GM19468 (cell line): ENCODE results near the gene AARS2.
"Not testable (repeated sequence)": the region's sequence is repeated elsewhere in the genome, so short reads cannot be mapped to it uniquely, and the experiment has no call there.

Experiments used
- ATAC-seq: cut with Tn5 transposase; IDR thresholded peaks from one replicate; pipeline ENCODE4 v1.9.1; 2021; ENCODE audit warnings: mild to moderate bottlenecking, moderate library complexity, moderate number of reproducible peaks; ENCODE audit not compliant: unreplicated experiment; ENCODE audit errors: extremely low read depth

The AARS2 gene

DNA sequence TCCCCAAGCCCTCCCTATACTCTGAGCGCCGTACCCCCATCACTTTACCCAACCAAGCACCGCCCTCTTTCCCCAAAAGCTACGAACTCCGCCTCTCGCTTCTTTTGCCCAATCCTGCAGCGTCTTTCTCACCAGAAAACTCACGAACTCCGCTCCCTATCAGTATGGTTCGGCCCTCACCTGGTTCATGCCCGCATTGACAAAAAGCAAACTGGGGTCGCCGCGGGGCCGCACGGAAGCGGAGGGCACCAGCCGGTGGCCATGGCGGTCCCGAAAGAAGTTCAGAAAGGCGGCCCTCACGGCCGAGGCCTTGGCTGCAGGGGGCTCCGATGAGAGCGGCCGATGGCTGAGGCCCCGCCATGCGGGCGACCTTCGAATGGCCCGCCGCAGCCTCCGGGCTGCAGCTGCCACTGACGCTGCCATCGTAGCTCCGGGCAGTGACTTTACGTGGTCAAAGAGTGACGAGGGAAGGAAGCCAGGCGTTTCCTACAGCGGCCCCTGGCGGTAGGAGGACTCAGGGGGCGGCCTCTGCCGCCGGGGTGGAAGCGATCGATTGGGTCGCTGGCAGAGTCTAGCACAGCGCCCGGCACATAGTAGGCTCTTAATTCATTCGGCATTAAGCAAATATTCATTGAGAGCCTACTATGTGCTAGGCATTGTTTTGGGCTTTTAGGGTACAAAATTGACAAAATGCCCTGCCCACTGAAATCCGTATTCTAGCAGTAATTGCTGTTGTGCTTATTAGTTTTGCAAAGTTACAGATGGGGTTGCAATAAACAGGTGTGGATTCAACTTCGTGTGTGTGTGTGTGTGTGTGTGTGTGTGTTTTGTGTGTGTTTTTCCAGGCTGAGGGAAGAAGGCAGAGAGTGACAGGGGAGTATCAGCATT lies at the start of gene AARS2:
Gene AARS2, minus strand, starts transcription at position 447 of the 888 bp plus-strand sequence. Its CDS starts 24 bp downstream, at position 423.
- ATAC-seq: no peak

DNA sequence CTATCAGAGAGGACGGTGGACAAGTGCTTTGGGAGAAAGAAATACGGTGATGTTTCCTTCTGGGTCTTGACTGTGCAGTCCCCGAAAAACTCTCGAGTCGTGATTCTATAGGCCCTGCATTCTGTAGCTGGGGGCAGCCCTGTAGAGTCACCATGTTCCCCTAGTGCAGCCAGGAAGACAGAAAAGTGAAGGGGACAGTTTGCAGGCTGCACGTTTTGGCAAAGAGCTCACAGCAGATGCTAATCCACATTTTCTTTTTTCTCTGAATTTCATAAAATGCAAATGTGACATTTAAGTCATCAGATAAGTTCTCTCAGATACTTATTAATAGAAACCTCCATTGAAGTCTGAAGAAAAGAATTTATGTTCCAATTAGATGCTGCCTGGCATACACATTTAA lies 48.8 kb upstream of the AARS2 start:
- no peak for ATAC-seq

GRCh38 chr6:44359973-44360372 lies 46.8 kb upstream of the AARS2 start:
- ATAC-seq: no peak

DNA sequence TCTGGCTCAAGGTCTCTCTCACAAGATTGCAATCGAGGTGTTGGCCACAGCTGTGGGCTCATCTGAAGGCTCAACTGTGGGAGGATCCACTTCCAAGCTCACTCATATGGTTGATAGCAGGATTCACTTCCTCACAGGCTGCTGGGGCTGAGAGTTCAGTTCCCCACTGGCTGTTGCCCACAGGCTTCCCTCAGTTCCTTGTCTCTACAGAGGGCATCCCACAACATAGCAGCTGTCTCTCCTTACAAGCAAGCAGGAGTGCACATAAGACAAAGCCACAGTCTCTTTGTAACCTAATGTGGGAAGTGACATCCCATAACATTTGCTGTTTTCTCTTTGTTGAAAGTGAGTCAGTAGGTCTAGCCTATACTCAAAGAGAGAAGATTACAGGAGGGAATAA lies 43.3 kb upstream of the AARS2 start:
- no peak for ATAC-seq

- no peak for ATAC-seq
These were observed 42.5 kb upstream of the AARS2 start for GRCh38 chr6:44355640-44356039.

DNA sequence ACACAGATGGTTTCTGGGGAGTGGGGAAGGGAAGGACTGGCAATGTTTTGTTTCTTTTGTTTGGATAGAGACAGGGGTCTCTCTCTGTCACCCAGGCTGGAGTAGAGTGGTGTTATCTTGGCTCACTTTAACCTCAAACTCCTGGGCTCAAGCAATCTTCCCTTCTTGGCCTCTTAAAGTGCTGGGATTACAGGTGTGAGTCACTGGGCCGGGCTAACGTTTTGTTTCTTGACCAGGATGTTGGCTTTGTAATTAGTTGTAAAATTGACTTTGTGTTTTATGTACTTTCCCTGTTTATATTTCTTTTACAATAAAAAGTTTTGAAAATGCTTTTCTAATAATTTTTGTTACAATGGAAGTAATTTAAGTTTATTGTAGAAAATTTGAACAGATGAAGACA lies 40.2 kb upstream of the AARS2 start:
- no peak for ATAC-seq

GRCh38 chr6:44352259-44352658 lies 39.1 kb upstream of the AARS2 start:
- ATAC-seq: no peak

GRCh38 chr6:44350650-44350994 lies 37.5 kb upstream of the AARS2 start:
- not testable (repeated sequence) for ATAC-seq

- ATAC-seq: no peak
These were observed 36.9 kb upstream of the AARS2 start for GRCh38 chr6:44349904-44350649.

GRCh38 chr6:44346818-44347217 lies 33.7 kb upstream of the AARS2 start:
- not testable (repeated sequence) for ATAC-seq

- no peak for ATAC-seq
These were observed 29.3 kb upstream of the AARS2 start, which contains the start of gene SPATS1 for GRCh38 chr6:44342489-44342888. SPATS1 (plus strand) TSS chr6:44342650; CDS start chr6:44343096, 446 bp downstream.

DNA sequence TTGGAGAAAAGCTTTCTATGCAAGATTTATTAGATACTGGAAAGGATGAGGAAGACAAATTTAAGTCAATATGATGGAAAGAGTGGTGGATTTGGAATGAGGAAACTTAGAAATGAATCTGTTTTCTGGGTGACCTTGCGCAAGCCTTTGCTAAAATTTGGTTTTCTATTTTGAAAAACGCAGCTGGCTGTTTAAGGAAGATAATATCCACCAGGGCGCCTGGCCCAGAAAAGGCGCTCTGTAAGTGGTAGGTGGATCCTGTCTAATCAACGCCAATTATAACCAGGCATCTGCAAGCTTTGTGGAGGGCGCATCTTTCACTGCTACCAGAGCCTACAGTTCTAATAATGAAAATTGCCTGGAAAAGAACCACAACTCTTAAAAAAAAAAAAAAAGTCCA lies 28.9 kb upstream of the AARS2 start:
- no peak for ATAC-seq

GRCh38 chr6:44341095-44341890 lies 28.1 kb upstream of the AARS2 start:
- ATAC-seq: no peak

DNA sequence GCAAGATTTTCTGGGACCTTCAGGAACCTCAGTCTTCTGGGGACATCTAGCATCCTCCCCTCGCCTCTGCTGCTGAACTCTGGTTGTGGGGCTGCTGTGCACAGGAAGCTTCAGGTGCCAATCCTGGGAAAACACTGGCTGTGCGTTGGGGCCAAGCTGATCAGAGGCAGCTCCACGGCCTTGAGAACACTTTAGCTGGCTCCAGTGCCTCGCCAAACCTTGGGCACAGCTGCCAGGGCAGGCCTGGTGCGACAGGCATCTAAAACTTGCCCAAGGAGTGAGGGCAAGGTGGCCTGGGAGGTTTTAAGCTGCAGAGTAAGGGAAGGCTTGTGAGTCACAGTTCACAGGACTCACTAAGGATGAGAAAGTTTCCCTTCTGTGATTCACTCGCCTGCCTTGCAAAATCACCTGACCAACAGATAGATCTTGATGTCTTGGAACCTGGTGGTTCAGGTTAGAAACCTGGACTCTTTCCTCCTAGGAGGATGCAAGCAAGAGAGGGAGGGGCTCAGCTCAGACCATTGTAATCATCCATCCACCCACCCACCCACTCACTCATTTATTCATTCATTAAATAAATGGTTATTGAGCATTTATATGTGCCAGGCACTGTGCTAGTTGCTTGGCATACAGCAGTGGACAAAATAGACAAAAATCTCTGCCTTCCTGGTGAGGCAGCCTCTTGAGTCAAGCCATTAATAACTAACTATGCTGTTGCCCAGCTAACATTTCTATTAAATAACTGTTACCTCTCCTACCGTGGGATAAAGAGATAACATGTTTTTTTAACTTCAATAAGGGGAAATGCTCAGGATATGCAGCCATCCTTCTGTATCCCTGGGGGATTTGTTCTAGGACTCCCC lies 26.8 kb upstream of the AARS2 start:
- ATAC-seq: no peak

DNA sequence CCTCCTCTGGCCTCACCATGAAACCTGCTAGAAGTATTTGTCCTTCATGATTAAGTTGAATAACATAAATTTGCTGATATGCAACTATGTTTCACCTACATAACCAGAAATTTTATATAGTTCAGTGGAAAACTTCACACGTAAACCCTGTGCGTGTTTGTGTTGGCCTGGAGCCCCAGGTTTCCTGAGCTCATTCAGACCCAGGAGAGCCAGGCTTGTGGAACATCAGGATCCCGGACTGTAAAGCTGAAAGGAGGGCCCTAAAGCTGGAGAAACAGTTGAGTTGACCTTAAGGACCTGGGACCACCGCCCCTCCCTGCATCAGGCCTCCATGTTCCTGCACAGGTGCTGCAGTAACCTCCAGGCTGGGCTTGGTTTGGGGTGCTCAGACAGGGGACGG lies 26.2 kb upstream of the AARS2 start:
- ATAC-seq: no peak

DNA sequence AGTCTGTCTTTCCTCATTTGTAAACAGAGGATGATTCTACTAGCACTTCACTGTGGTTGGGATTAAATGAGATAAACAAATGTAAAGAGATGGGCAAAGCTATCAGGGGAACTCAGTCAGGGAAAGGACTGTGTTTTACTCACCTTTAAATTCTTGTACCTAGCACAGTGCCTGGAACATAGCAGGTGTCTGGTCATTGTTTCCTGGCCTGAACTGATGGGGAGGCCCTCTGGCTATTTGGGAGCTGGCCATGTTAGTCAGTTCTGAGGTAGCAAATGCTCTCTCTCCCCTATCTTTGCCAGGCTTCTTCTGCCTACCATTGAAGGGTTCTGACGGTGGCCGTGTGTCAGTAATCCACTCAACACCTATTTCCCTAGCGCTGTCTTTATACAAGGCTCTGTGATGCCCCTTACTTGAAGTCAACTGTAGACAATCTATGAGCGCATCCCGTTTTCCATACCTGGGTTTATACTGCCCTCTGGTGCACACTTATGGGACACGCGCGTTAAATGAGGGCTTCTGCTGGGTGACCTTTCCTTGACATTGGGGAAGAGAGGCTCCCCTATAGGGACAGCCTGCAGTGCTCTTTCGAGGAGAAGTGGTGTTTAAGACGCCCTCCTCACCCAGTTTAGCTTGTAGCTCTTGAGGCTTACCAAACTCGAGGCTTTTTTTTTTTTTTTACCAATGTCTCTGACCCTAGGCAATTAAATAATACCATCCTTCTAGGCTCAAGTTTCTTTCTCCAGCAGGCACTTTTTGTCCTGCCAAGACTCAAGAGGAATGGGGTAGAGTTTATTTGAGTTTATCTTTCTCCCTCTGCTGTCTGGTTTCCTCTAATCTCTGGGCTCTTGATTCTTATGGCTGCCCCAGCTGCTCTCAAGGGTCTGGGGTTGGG lies 25.3 kb upstream of the AARS2 start:
- no peak for ATAC-seq

DNA sequence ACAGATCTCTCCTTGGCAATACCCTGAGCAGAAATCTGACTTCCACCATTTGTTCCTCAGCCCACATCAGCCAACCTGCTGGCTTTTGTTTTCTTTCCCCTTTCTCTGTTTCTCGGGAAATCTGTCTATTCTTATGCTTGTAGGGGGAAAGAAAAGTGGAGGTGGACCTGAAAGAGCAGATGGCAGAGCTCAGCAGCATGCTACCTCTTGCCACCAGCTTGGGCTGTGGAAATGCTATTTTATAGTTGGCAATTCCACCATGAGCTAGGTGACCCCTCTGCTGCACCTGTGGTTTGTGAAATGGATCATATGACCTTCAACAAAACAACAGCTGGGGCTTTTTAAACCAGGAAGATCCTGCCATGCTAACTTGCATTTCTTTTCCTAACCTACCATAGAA lies 22.5 kb upstream of the AARS2 start:
- ATAC-seq: no peak

DNA sequence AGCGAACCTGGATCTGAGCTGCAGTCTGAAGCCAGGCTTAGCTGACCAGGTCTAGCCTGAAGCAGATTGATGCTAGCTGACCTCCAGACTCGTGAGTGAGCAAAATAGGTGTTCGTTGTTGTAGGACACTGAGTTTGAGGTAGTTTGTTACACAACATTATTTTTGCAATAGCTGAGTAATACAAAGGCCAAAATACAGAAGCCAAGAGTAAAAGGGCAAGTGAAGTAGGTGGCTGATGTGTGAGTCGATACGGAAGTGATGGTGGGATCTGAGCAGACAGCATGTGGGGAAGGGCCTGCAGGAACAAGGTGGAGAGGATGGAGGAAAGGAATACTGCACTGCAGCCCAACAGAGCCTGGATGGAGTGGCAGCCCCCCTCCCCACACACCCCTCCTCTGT lies 20.8 kb upstream of the AARS2 start:
- ATAC-seq: no peak
